Thyroid gland (tissue), 4 donors: ENCODE measurements around the gene TRIP12.

Experiments
- POLR2A ChIP-seq, 2 donors: fragments of 450-650 bp; IDR thresholded peaks; one replicate each; pipeline ENCODE4 v1.6.1; 2017; ENCODE audit warnings: antibody characterized with exemption in 2 of 2, mild to moderate bottlenecking in 2 of 2, moderate library complexity in 1 of 2
- TF ChIP-seq, protein P1 (sequence below), 6 experiments: fragments of 200-600 bp in 3 of 6; fragments of 450-650 bp in 3 of 6; sonication (generic) in 3 of 6; IDR thresholded peaks; one replicate each; pipeline ENCODE4 v1.5.1; 2016 to 2019; ENCODE audit warnings: antibody characterized with exemption in 6 of 6, mild to moderate bottlenecking in 2 of 6, inconsistent platforms in 1 of 6, moderate library complexity in 1 of 6

DNA sequence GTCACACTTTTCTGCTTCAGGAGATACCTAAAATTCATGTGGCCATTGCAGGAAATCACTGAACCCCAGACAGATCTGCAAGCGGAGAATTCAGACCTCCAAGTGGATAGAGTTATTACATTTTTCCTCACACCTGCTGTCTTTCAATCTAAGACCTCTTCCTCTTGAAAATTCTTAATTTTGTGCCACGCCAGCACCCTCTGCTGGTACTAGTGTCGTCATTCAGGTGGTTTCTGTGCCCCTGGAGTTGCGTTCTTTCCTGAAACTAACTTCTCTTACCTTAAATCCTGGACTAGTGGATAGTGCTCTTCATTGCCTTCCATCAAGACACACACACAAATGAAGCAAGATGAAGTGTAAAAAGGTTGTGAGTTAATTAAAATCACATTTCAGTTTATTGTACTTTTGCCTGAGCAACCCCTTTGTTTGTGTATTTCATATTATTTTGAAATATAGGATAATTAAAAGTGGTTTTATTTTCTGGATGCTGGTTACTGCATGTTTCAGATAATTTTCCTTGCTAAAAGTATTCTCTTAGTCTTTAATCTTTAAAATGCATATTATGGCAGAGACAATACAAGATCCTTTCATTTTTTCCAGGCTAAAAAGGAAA is 205.8 kb downstream of the TRIP12 start:
- TF ChIP-seq, protein P1, sequence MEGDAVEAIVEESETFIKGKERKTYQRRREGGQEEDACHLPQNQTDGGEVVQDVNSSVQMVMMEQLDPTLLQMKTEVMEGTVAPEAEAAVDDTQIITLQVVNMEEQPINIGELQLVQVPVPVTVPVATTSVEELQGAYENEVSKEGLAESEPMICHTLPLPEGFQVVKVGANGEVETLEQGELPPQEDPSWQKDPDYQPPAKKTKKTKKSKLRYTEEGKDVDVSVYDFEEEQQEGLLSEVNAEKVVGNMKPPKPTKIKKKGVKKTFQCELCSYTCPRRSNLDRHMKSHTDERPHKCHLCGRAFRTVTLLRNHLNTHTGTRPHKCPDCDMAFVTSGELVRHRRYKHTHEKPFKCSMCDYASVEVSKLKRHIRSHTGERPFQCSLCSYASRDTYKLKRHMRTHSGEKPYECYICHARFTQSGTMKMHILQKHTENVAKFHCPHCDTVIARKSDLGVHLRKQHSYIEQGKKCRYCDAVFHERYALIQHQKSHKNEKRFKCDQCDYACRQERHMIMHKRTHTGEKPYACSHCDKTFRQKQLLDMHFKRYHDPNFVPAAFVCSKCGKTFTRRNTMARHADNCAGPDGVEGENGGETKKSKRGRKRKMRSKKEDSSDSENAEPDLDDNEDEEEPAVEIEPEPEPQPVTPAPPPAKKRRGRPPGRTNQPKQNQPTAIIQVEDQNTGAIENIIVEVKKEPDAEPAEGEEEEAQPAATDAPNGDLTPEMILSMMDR (IDR thresholded peaks at IDR 0.05): no peak
- TF ChIP-seq POLR2A (IDR thresholded peaks at IDR 0.05): no peak
